CD8-positive, alpha-beta memory T cell (primary cell): ENCODE measurements around the gene NEDD1. TPM values are rescaled to one million over a fixed set of nuclear protein-coding genes. Genes with fewer than 3 reads are reported as not detected.

Experiments used
- CTCF ChIA-PET: fragments of 350-600 bp; sonication (Branson Sonifier 250); formaldehyde crosslinking; loops from one replicate; lab custom pipeline; 2021; ENCODE audit warnings: antibody characterized with exemption; lab: Charles Lee
- POLR2A ChIA-PET: fragments of 350-600 bp; sonication (Branson Sonifier 250); formaldehyde crosslinking; loops from one replicate; lab custom pipeline; 2021; ENCODE audit warnings: antibody characterized with exemption; lab: Charles Lee
- DNase-seq, 5 donors: peaks; one replicate each; pipeline versions ENCODE4 v3.0.0 to v3.0.0-alpha.2; 2020 to 2022; ENCODE audit warnings: mixed read lengths in 1 of 5
- H3K27ac ChIP-seq: one replicate; pipeline ENCODE4 v1.7.0; 2013; ENCODE audit warnings: low read depth, mild to moderate bottlenecking, low read length, moderate library complexity
- H3K27me3 ChIP-seq: 2 replicates; pipeline ENCODE4 v1.7.0; 2013; ENCODE audit warnings: low read length, mild to moderate bottlenecking; ENCODE audit not compliant: insufficient read depth, poor library complexity, severe bottlenecking
- H3K36me3 ChIP-seq: 2 replicates; pipeline ENCODE4 v1.7.0; 2013; ENCODE audit warnings: mild to moderate bottlenecking, low read length, moderate library complexity; ENCODE audit not compliant: insufficient read depth
- H3K4me1 ChIP-seq: 2 replicates; pipeline ENCODE4 v1.7.0; 2013; ENCODE audit warnings: mild to moderate bottlenecking, low read length, moderate library complexity; ENCODE audit not compliant: insufficient read depth
- H3K4me3 ChIP-seq: 2 replicates; pipeline ENCODE4 v1.7.0; 2013; ENCODE audit warnings: mild to moderate bottlenecking, low read length
- H3K9me3 ChIP-seq: 2 replicates; pipeline ENCODE4 v1.7.0; 2013; ENCODE audit warnings: mild to moderate bottlenecking, low read length
- H3K27ac Mint-ChIP-seq, 8 donors: one replicate each; pipeline ENCODE4 v1.8.0; 2020 to 2021; ENCODE audit warnings: mixed read lengths in 8 of 8, mild to moderate bottlenecking in 6 of 8, inconsistent platforms in 3 of 8, moderate library complexity in 3 of 8
- H3K27me3 Mint-ChIP-seq, 2 donors: one replicate each; pipeline ENCODE4 v1.8.0; 2020 to 2021; ENCODE audit warnings: mixed read lengths in 2 of 2, mild to moderate bottlenecking in 1 of 2, moderate library complexity in 1 of 2
- H3K36me3 Mint-ChIP-seq, 3 donors: one replicate each; pipeline ENCODE4 v1.8.0; 2020 to 2021; ENCODE audit warnings: mixed read lengths in 3 of 3, inconsistent platforms in 1 of 3, mild to moderate bottlenecking in 1 of 3
- H3K4me1 Mint-ChIP-seq, 3 donors: one replicate each; pipeline ENCODE4 v1.8.0; 2020 to 2021; ENCODE audit warnings: mixed read lengths in 3 of 3, inconsistent platforms in 1 of 3, mild to moderate bottlenecking in 1 of 3
- H3K4me3 Mint-ChIP-seq, 7 donors: one replicate each; pipeline ENCODE4 v1.8.0; 2020 to 2021; ENCODE audit warnings: mixed read lengths in 7 of 7, mild to moderate bottlenecking in 6 of 7, moderate library complexity in 4 of 7, inconsistent platforms in 2 of 7
- H3K9me3 Mint-ChIP-seq, 5 donors: one replicate each; pipeline ENCODE4 v1.8.0; 2020 to 2022; ENCODE audit warnings: mixed read lengths in 5 of 5, mild to moderate bottlenecking in 3 of 5, moderate library complexity in 2 of 5, inconsistent platforms in 1 of 5
- polyA plus RNA-seq: library from polyadenylated mRNA; unstranded; fragments of 300-500 nt; fragmentation: Illumina TruSeq; gene quantifications from one replicate; pipeline ENCODE4 v1.2.3, GENCODE V29; 2021
- total RNA-seq, 2 experiments: library from RNA; stranded (reverse); gene quantifications; one replicate each; pipeline ENCODE4 v1.2.3, GENCODE V29; 2021

The NEDD1 gene
- total and polyA plus RNA-seq, 3 experiments from 2014 or later = 32.9 to 42.2 (median 36.2) TPM

- Mint-ChIP-seq H3K36me3 (no peaks in the 10 kb centered on the region), H3K4me3 (no peak overlapping the region), H3K27ac (no peak overlapping the region), H3K4me1 (no peaks in the 10 kb centered on the region), H3K27me3 (peaks cover 6 to 11% of the 10 kb centered on the region in 2 donors), H3K9me3 (no peaks in the 10 kb centered on the region)
- Histone ChIP-seq H3K9me3 (no peaks in the 10 kb centered on the region), H3K36me3 (no peaks in the 10 kb centered on the region), H3K4me1 (no peaks in the 10 kb centered on the region), H3K27me3 (no peaks in the 10 kb centered on the region), H3K4me3 (no peak overlapping the region), H3K27ac (no peak overlapping the region)
- POLR2A ChIA-PET = no interaction called here
- DNase-seq = no peak
- CTCF ChIA-PET = no interaction called here
Measured at GRCh38 chr12:96979532-96979931, 72.5 kb downstream of the NEDD1 start.

- Histone ChIP-seq H3K4me1 (peaks cover 4% of the 10 kb centered on the region), H3K27me3 (peaks cover 6% of the 10 kb centered on the region), H3K36me3 (no peaks in the 10 kb centered on the region), H3K27ac (no peak overlapping the region), H3K9me3 (no peaks in the 10 kb centered on the region), H3K4me3 (no peak overlapping the region)
- H3K4me3 Mint-ChIP-seq = no peak overlapping the region
- H3K4me1 Mint-ChIP-seq = peaks cover 3 to 8% (median 5%) of the 10 kb centered on the region in 3 donors
- ChIA-PET CTCF (no interaction called here), POLR2A (no interaction called here)
- no peaks in the 10 kb centered on the region for H3K9me3 Mint-ChIP-seq
- H3K27me3 Mint-ChIP-seq = peaks cover 15 to 22% of the 10 kb centered on the region in 2 donors
- no peak for DNase-seq
- no peaks in the 10 kb centered on the region for H3K36me3 Mint-ChIP-seq
- no peak overlapping the region for H3K27ac Mint-ChIP-seq
Measured at GRCh38 chr12:96980991-96981414, 73.9 kb downstream of the NEDD1 start.

GRCh38 chr12:96981911-96982310 lies 74.9 kb downstream of the NEDD1 start:
- H3K27ac Mint-ChIP-seq = no peak overlapping the region
- ChIA-PET POLR2A (no interaction called here), CTCF (no interaction called here)
- Histone ChIP-seq H3K4me3 (no peak overlapping the region), H3K27me3 (peaks cover 6% of the 10 kb centered on the region), H3K36me3 (no peaks in the 10 kb centered on the region), H3K4me1 (peaks cover 4% of the 10 kb centered on the region), H3K27ac (no peak overlapping the region), H3K9me3 (no peaks in the 10 kb centered on the region)
- H3K36me3 Mint-ChIP-seq = no peaks in the 10 kb centered on the region
- no peaks in the 10 kb centered on the region for H3K9me3 Mint-ChIP-seq
- peaks cover 22 to 27% of the 10 kb centered on the region in 2 donors for H3K27me3 Mint-ChIP-seq
- DNase-seq = no peak
- peaks cover 5 to 12% (median 9%) of the 10 kb centered on the region in 3 donors for H3K4me1 Mint-ChIP-seq
- no peak overlapping the region for H3K4me3 Mint-ChIP-seq

GRCh38 chr12:96982671-96983070 lies 75.6 kb downstream of the NEDD1 start:
- no peak overlapping the region for H3K4me3 ChIP-seq
- Mint-ChIP-seq H3K9me3 (no peaks in the 10 kb centered on the region), H3K27ac (no peak overlapping the region), H3K4me3 (no peak overlapping the region), H3K4me1 (peaks cover 5 to 12% (median 9%) of the 10 kb centered on the region in 3 donors), H3K27me3 (peaks cover 25 to 27% of the 10 kb centered on the region in 2 donors), H3K36me3 (no peaks in the 10 kb centered on the region)
- peaks cover 4% of the 10 kb centered on the region for H3K4me1 ChIP-seq
- H3K9me3 ChIP-seq = no peaks in the 10 kb centered on the region
- no peaks in the 10 kb centered on the region for H3K36me3 ChIP-seq
- ChIA-PET CTCF (no interaction called here), POLR2A (no interaction called here)
- no peak overlapping the region for H3K27ac ChIP-seq
- H3K27me3 ChIP-seq = peaks cover 6% of the 10 kb centered on the region
- no peak for DNase-seq

- peaks cover 6% of the 10 kb centered on the region for H3K27me3 ChIP-seq
- peak overlapping the region; percentile 44 for H3K4me3 ChIP-seq
- ChIA-PET CTCF (interaction anchor here (1.0 to 1.9 kb wide), 6 partner anchors 11 to 1412 kb away, joined by 3 to 11 read pairs (median 4); no protein-coding TSS in a partner anchor), POLR2A (no interaction called here)
- no peaks in the 10 kb centered on the region for H3K36me3 Mint-ChIP-seq
- peaks cover 5 to 12% (median 9%) of the 10 kb centered on the region in 3 donors for H3K4me1 Mint-ChIP-seq
- DNase-seq = peak; percentile 9 to 49 (median 38)
- H3K9me3 ChIP-seq = no peaks in the 10 kb centered on the region
- no peak overlapping the region for H3K27ac Mint-ChIP-seq
- no peaks in the 10 kb centered on the region for H3K9me3 Mint-ChIP-seq
- H3K36me3 ChIP-seq = no peaks in the 10 kb centered on the region
- no peak overlapping the region for H3K27ac ChIP-seq
- peaks cover 4% of the 10 kb centered on the region for H3K4me1 ChIP-seq
- peaks cover 27 to 37% of the 10 kb centered on the region in 2 donors for H3K27me3 Mint-ChIP-seq
- H3K4me3 Mint-ChIP-seq = peak overlapping the region; percentile 74 to 91 (median 84)
Measured at GRCh38 chr12:96985515-96986362, 78.7 kb downstream of the NEDD1 start.

GRCh38 chr12:96986883-96987523 lies 79.9 kb downstream of the NEDD1 start:
- H3K4me1 ChIP-seq = peaks cover 4% of the 10 kb centered on the region
- no peaks in the 10 kb centered on the region for H3K9me3 ChIP-seq
- H3K27ac ChIP-seq = no peak overlapping the region
- H3K4me1 Mint-ChIP-seq = peaks cover 5 to 12% (median 9%) of the 10 kb centered on the region in 3 donors
- no peak overlapping the region for H3K4me3 ChIP-seq
- peak overlapping the region in 1 of 7 donors; percentile 3 for H3K4me3 Mint-ChIP-seq
- H3K27ac Mint-ChIP-seq = no peak overlapping the region
- ChIA-PET POLR2A (no interaction called here), CTCF (interaction anchor here (1.3 to 1.9 kb wide), 4 partner anchors 12 to 1411 kb away, joined by 3 to 11 read pairs (median 4); partner anchors contain the start of gene NEDD1)
- H3K27me3 ChIP-seq = peaks cover 6% of the 10 kb centered on the region
- no peak for DNase-seq
- H3K9me3 Mint-ChIP-seq = no peaks in the 10 kb centered on the region
- H3K36me3 Mint-ChIP-seq = no peaks in the 10 kb centered on the region
- no peaks in the 10 kb centered on the region for H3K36me3 ChIP-seq
- peaks cover 30 to 41% of the 10 kb centered on the region in 2 donors for H3K27me3 Mint-ChIP-seq

GRCh38 chr12:96988919-96989318 lies 81.9 kb downstream of the NEDD1 start:
- CTCF ChIA-PET = no interaction called here
- Histone ChIP-seq H3K9me3 (no peaks in the 10 kb centered on the region), H3K4me3 (no peak overlapping the region), H3K27ac (no peak overlapping the region), H3K27me3 (peaks cover 6% of the 10 kb centered on the region), H3K36me3 (no peaks in the 10 kb centered on the region), H3K4me1 (peaks cover 4% of the 10 kb centered on the region)
- Mint-ChIP-seq H3K27ac (no peak overlapping the region), H3K4me3 (no peak overlapping the region), H3K9me3 (no peaks in the 10 kb centered on the region), H3K36me3 (no peaks in the 10 kb centered on the region), H3K4me1 (peaks cover 5 to 12% (median 9%) of the 10 kb centered on the region in 3 donors), H3K27me3 (peaks cover 33 to 48% of the 10 kb centered on the region in 2 donors)
- no peak for DNase-seq
- POLR2A ChIA-PET = no interaction called here

- Mint-ChIP-seq H3K27me3 (peaks cover 32 to 43% of the 10 kb centered on the region in 2 donors), H3K27ac (no peak overlapping the region), H3K4me3 (no peak overlapping the region), H3K36me3 (no peaks in the 10 kb centered on the region), H3K9me3 (no peaks in the 10 kb centered on the region), H3K4me1 (peaks cover 5 to 12% (median 10%) of the 10 kb centered on the region in 3 donors)
- Histone ChIP-seq H3K27me3 (peaks cover 5% of the 10 kb centered on the region), H3K36me3 (no peaks in the 10 kb centered on the region), H3K4me1 (peaks cover 4% of the 10 kb centered on the region), H3K4me3 (no peak overlapping the region), H3K9me3 (no peaks in the 10 kb centered on the region), H3K27ac (no peak overlapping the region)
- POLR2A ChIA-PET = no interaction called here
- CTCF ChIA-PET = no interaction called here
- no peak for DNase-seq
Measured at GRCh38 chr12:96989916-96990315, 82.9 kb downstream of the NEDD1 start.
